ENCODE results near the gene PAPSS2.

GRCh38 chr10:87744606-87745005 is 84.9 kb downstream of the PAPSS2 start:
- TF ChIP-seq CTCF (IDR thresholded peaks at IDR 0.05; ENCODE audit: low read depth, low read length, missing input control) (no peak), SP1 (IDR thresholded peaks at IDR 0.05) (no peak), EGR1 (IDR thresholded peaks at IDR 0.05; ENCODE audit: low read depth in 2 of 2) (no peak), MAX (IDR thresholded peaks at IDR 0.05) (no peak), RXRA (IDR thresholded peaks at IDR 0.05) (no peak), JUND (IDR thresholded peaks at IDR 0.05) (no peak), RAD21 (IDR thresholded peaks at IDR 0.05) (no peak), REST (IDR thresholded peaks at IDR 0.05) (no peak)

Measured in liver (tissue), 3 donors.